ENCODE measurements around the gene ARL5A.

Gene ARL5A

DNA sequence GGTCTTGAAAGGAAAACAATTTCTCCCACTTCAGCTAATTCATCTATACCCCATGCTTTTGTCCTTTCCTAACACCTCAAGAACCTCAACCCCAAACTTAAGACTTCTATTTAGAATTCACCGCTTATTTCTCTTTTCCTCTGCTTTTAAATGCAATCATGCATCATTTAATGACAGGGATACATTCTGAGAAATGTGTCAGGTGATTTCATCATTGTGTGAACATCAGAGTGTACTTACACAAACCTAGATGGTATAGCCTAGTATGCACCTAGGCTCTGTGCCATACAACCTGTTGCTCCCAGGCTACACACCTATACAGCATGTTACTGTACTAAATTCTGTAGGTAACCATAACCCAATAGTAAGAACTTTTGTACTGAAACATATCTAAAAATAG, 22.9 kb downstream of the ARL5A start:
- TF ChIP-seq, protein P1, sequence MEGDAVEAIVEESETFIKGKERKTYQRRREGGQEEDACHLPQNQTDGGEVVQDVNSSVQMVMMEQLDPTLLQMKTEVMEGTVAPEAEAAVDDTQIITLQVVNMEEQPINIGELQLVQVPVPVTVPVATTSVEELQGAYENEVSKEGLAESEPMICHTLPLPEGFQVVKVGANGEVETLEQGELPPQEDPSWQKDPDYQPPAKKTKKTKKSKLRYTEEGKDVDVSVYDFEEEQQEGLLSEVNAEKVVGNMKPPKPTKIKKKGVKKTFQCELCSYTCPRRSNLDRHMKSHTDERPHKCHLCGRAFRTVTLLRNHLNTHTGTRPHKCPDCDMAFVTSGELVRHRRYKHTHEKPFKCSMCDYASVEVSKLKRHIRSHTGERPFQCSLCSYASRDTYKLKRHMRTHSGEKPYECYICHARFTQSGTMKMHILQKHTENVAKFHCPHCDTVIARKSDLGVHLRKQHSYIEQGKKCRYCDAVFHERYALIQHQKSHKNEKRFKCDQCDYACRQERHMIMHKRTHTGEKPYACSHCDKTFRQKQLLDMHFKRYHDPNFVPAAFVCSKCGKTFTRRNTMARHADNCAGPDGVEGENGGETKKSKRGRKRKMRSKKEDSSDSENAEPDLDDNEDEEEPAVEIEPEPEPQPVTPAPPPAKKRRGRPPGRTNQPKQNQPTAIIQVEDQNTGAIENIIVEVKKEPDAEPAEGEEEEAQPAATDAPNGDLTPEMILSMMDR (IDR thresholded peaks at IDR 0.05), result no peak

DNA sequence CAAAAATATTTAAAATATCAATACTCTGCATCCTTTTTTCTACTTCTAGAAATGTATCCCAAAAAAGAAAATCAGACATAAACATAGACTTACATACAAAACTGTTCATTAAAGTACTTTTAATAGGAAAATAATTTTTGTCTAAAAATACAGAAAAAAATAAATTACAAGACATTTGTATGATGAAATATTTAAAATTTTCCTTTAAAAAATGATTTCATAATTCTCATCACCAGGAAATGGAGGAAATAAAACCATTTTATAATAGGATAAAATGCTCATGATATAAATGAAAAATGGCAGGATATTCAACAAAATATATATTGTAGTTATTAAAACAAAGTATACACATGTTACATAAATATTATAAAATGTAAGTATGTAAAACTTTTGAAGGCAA, 24.4 kb downstream of the ARL5A start:
- TF ChIP-seq, protein P1 (IDR thresholded peaks at IDR 0.05), result no peak

DNA sequence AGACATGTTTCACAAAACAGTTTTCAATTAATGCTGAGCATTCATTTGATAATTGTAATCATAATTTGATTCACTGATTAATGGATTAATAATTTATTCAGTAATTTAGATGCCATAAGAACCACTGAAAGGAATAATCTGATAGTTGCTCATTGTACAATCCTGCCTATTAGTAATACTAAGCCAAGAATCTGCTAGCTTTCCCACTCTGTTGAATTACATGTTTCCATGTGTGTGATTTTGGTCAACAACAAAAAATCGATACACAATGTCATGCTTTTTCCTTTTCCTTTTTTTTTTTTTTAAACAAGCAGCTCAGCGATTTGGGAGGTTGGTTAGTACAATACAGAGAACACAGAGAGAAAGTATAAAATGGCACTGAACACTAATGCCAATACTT, 25.9 kb downstream of the ARL5A start:
- TF ChIP-seq, protein P1 (IDR thresholded peaks at IDR 0.05), result no peak

DNA sequence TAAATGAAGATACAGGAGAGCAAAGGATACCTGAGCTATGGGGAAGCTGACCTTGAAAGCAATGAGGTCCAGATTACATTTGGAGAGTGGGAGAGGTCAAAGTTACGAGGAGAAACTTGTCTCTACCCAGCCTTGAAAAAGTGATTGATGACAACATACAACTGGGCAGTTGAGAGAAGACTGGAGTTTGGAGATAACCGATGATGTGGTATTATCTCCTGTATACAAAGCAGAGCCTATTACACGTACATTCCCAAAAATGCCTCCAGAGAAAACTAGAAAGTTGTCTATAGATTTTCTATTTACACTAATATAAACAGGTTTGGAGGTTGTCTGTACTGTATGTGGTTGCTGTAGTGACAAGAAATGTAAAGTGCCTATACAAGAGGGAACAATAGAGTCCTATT, 28.3 kb downstream of the ARL5A start:
- TF ChIP-seq, protein P1 (IDR thresholded peaks at IDR 0.05), result no peak

DNA sequence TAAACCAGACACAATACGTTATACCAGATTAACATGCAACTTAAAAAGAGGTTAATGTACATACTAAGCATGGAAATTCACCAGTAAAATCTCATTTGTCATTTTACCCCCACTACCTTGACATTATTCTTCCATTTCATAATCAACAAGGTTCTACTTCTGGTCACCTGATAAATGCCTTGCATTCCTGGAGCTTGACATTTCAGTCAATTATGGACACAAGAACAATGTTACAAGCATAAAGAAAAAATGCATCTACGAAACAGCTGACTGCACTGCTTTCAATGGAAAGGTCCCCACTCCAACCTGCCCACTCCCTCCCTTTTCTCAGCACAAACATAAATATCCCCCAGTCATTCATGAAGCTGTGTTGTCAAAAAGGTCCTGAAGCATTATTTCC, 31.4 kb downstream of the ARL5A start:
- TF ChIP-seq, protein P1 (IDR thresholded peaks at IDR 0.05), result no peak

DNA sequence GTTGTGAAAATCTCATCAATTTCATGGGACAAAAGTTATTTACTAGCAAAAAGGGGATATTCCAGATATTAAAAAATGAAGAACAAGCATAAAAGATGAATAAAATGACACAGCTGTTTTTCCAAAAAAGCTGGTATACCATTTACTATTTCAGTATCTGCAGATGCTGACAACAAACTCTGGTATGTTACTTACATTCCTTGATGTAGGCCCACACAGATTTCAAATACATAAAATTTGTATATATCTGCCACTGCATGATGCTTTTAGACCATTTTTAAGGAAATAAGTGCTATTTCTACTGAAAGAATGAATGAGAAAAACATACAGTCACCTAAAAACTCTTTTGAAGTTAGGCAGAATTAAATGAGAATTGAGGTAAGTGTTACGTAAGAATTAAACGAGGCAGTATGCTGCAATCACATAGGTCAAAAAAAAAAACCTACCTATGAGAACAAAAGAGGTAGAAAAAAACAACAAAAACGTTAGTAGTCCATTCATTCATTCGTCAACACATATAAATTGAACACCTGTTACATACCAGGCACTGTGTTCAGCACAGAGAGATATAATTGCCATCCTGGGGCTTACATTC, 32.5 kb downstream of the ARL5A start:
- TF ChIP-seq, protein P1 (IDR thresholded peaks at IDR 0.05), result no peak

DNA sequence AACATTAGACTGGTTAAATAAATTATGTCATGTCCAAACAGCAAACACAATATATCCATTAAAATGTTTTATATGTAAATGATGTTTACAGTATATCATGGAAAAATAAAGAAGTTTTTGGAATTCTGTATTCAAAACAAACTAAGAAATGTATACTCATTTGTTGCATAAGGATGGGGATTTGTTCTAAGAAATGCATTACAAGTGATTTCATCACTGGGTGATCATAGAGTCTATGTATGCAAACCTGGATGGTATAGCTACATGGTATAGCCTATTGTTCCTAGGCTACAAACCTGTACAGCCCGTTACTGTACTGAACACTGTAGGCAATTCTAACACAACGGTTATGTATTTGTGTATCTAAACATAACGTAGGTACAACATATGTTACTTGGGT, 35.1 kb downstream of the ARL5A start:
- TF ChIP-seq, protein P1 (IDR thresholded peaks at IDR 0.05), result no peak

DNA sequence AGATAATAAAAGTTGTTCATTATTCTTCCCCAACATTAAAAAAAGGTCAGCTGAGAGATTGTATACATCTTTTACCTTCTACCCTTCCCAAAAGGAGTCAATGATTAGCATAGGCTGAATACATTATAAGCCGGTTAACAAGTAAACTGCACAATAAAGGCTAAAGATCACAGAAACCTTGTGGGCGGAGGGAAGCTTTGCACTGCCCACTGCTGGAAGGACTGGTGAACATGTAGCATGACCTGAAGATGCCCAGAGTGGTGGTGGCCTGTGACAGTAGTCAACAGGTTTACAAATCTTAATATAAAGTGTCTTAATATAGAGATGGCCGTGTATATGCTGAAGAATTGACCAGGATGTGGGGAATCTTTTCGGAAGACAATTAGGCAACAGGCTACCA, 35.6 kb downstream of the ARL5A start:
- TF ChIP-seq, protein P1 (IDR thresholded peaks at IDR 0.05), result no peak

Measured in LNCAP (cell line).